HG03103 (cell line): ENCODE measurements around the gene SEC11C.

Source experiments
- ATAC-seq: cut with Tn5 transposase; IDR thresholded peaks from one replicate; pipeline ENCODE4 v1.9.1; 2021; ENCODE audit warnings: low read depth; ENCODE audit not compliant: unreplicated experiment

The SEC11C gene

DNA sequence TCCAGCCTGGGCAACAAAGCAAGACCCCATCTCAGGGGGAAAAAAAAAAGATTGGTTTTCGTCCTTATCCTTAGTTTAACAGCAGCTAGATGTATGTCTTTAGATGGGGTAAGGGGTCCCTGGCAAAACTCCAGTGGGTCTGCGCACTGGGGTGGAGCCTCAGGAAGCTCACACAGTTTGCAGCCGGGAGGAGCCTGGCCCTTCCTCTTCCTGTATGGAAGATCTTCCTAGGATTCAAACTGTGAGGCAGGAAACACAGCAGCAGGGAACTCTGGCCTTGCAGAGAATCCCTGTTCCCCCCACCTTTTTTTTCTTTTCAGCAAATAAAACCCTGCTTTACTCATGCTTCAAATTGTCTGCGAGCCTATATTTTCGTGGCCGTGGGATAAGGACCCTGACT is 67.8 kb downstream of the SEC11C start:
- ATAC-seq: no peak
